EL (cell line): ENCODE results near the gene COL2A1.
A peak's percentile ranks its signal among the peaks of the same experiment; 100 is the strongest.

Source experiments
- DNase-seq: peaks from one replicate; pipeline ENCODE4 v3.0.0-alpha.2; 2016

The COL2A1 gene

GRCh38 chr12:47942614-47943225, 61.6 kb downstream of the COL2A1 start:
- no peak for DNase-seq

GRCh38 chr12:47941871-47942613, 62.2 kb downstream of the COL2A1 start:
- no peak for DNase-seq

- no peak for DNase-seq
Observed at GRCh38 chr12:47941475-47941780, 62.8 kb downstream of the COL2A1 start.

GRCh38 chr12:47940773-47941474, 63.4 kb downstream of the COL2A1 start:
- DNase-seq = no peak

GRCh38 chr12:47939009-47939601, 65.2 kb downstream of the COL2A1 start:
- DNase-seq = no peak

GRCh38 chr12:47938594-47938993, 65.7 kb downstream of the COL2A1 start:
- DNase-seq = no peak

- peak; percentile 84 for DNase-seq
Observed at GRCh38 chr12:47938093-47938492, 66.2 kb downstream of the COL2A1 start.

- DNase-seq = peak; percentile 85
Observed at GRCh38 chr12:47935184-47935583, 69.1 kb downstream of the COL2A1 start.

- no peak for DNase-seq
Observed at GRCh38 chr12:47931187-47931586, 73.1 kb downstream of the COL2A1 start.

- DNase-seq = no peak
Observed at GRCh38 chr12:47930634-47931033, 73.6 kb downstream of the COL2A1 start.

- no peak for DNase-seq
Observed at GRCh38 chr12:47927346-47927745, 76.9 kb downstream of the COL2A1 start.
